WTC11 (cell line): ENCODE measurements around the gene SPIRE2.

Source experiments
- EMX1 ChIP-seq: fragments of 250-450 bp; sonication (Bioruptor Pico); IDR thresholded peaks from 2 replicates; pipeline ENCODE4 v1.8.0; 2021; ENCODE audit warnings: mild to moderate bottlenecking
- TF ChIP-seq, protein P1 (sequence below): fragments of 200-600 bp; IDR thresholded peaks from 2 replicates; pipeline ENCODE4 v1.8.0; 2022; ENCODE audit warnings: antibody characterized with exemption

DNA sequence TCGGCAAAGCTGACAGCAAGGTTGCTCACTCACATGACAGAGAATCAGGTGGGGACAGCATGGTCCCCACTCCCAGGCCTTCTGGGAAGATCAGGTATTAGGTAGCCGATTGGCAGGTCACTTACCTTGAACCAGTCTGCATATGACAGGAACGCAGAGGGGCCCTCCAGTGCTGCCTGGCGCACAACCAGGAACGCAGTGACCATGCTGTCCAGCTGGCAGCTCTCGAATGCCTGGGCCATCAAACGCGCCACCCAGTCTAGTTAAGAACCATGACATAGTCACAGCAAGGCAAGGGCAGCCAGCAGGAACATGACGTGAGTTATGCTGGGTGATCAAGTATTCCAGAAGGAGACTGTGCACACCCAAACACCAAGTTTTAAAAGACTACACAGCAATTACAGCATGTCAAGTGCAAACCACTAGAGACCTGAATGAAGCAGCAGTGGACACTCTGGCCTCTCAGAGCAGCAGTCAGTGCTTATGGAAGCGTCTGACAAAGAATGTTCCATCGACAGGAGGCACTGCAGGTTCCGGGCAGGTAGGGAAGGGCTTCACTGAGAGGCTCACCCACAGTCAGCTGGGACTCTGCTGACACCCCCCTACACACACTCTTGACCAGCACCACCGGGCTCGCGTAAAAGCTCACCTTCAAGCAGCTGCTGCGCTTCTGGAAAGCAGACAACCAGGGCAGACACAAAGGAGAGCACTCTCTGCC, 36.8 kb upstream of the SPIRE2 start:
- TF ChIP-seq, protein P1, sequence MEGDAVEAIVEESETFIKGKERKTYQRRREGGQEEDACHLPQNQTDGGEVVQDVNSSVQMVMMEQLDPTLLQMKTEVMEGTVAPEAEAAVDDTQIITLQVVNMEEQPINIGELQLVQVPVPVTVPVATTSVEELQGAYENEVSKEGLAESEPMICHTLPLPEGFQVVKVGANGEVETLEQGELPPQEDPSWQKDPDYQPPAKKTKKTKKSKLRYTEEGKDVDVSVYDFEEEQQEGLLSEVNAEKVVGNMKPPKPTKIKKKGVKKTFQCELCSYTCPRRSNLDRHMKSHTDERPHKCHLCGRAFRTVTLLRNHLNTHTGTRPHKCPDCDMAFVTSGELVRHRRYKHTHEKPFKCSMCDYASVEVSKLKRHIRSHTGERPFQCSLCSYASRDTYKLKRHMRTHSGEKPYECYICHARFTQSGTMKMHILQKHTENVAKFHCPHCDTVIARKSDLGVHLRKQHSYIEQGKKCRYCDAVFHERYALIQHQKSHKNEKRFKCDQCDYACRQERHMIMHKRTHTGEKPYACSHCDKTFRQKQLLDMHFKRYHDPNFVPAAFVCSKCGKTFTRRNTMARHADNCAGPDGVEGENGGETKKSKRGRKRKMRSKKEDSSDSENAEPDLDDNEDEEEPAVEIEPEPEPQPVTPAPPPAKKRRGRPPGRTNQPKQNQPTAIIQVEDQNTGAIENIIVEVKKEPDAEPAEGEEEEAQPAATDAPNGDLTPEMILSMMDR: no peak
- no peak for TF ChIP-seq EMX1 (CRISPR knock-in tag)
